Cardiac fibroblast (primary cell): ENCODE results near the gene DGKG.

Experiments
- DNase-seq, 2 donors: peaks; one replicate each; pipeline versions ENCODE4 v3.0.0 to v3.0.0-alpha.2; 2010; ENCODE audit warnings: low read depth in 2 of 2
- H3K4me3 ChIP-seq, 2 donors: replicated peaks in 1 of 2; 1 replicate in 1 of 2; 2 replicates in 1 of 2; pipeline ENCODE4 v1.5.1; 2011; ENCODE audit warnings: low read depth in 2 of 2, low read length in 2 of 2, mild to moderate bottlenecking in 2 of 2, moderate library complexity in 1 of 2
- TF ChIP-seq, protein P1 (sequence below): IDR thresholded peaks from one replicate; pipeline ENCODE4 v1.5.1; 2011; ENCODE audit warnings: low read depth, mild to moderate bottlenecking, low read length, inconsistent platforms

Gene DGKG

DNA sequence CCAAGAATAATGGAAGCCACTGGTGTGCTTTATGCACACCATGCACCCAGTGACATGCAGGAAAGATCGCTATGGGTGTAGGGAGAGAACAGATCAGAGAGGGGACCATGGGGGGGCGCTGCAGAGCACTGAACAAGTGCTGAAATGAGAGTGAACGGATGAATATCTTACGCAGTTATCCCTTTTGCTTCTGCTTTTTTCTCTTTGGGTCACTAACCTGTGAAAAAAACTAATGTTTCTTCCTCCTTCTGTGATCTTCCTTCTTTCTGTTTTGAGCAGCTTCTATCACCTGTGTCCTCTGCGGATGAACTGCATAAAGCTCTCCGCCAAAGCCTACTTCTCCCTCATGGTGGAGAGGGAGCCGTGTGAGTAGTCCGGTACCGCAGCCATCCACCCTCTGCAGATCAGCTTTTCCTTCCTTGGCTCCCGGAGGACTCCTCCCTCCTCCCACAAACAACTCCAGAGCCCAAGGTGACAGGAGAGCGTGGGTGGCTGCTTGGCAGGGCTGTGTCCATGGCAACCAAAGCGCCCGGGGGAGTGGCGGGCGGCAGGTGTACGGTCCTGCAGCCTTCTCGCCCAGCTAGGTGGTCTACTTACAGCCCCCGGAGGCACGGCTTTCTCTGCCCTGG, 106.2 kb downstream of the DGKG start:
- DNase-seq = no peak
- TF ChIP-seq, protein P1, sequence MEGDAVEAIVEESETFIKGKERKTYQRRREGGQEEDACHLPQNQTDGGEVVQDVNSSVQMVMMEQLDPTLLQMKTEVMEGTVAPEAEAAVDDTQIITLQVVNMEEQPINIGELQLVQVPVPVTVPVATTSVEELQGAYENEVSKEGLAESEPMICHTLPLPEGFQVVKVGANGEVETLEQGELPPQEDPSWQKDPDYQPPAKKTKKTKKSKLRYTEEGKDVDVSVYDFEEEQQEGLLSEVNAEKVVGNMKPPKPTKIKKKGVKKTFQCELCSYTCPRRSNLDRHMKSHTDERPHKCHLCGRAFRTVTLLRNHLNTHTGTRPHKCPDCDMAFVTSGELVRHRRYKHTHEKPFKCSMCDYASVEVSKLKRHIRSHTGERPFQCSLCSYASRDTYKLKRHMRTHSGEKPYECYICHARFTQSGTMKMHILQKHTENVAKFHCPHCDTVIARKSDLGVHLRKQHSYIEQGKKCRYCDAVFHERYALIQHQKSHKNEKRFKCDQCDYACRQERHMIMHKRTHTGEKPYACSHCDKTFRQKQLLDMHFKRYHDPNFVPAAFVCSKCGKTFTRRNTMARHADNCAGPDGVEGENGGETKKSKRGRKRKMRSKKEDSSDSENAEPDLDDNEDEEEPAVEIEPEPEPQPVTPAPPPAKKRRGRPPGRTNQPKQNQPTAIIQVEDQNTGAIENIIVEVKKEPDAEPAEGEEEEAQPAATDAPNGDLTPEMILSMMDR = no peak

DNA sequence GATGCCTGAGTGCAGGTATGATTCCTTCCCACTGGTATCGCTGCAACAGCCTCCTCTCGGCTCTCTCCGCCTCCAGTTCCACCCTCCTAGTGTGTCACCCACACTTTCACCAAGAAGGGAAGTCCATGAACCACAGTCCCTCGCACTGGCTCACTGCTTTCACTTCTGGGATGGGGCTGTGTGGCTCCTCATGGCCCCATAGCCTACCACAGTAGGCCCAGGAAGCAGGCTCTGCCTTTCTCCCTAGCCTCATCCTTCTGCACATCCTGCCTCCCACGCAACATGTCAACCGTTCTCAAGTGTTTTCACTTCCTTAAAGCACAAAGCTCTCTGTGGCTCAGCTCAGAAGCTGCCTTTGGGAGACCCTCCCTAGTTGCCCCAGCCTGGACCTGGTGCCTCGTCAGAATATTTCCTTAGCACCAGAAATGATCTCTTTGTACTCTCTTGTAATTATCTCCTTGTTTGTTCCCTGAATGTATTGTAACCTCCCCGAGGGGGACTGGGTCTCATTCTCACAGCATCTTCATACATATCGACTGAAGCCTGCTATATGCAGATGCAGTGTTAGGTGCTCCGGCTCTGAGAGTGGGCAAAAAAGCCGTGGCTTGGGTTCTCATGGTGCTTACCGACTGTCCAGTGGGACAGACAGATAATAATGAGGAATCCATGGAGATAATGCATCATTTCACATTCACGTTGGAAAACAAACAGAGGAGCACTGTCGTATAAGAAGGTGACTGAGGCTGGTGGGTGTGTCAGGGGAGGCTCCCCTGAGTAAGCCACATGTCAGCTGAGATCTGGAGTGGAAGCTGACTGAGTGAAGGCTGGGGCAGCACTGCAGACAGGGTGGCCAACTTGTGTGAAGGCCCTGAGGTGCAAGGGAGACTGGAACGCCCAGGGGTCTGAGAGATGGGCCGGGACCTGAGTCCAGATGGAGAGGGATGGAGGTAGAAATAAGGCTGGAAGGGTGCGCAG, 107.1 kb downstream of the DGKG start:
- TF ChIP-seq, protein P1 = no peak
- DNase-seq = peak in 1 of 2 donors; percentile 4
- H3K4me3 ChIP-seq = no peak overlapping the region

More for the DNA sequence above, 106.2 kb downstream of the DGKG start:
- no peak overlapping the region for H3K4me3 ChIP-seq

DNA sequence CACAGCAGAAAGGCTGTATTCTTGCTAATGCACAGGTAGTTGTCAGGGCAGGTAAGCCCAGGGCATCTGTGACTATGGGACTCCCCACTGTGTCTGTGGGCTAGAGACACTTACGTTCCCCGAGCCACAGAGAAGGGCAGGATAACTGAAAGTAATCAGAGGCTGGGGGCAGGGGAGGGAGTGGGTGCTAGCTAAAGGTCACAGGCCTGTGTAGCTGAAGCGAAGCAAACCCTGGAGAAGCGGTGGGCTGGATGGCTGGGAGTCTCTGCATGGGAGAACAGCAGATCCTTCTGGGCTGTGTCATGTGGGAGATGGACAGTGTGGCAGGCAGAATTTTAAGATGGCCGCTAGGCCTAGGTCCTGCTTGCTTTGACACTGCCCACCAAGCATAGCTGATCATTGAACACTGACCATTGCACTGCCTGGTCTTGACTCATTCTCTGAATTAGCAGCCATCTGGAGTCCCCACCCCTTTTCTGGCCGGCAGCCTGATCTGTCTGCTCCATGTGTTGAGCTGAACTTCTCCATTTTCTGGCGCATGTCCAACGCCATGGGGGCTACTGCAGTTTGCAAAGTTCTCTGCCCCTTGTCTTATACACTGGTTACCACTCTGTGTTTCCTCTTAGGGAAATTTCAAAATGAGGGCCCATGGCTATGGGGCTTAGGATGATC, 110.0 kb downstream of the DGKG start:
- TF ChIP-seq, protein P1 = no peak
- H3K4me3 ChIP-seq = no peak overlapping the region
- peak in 1 of 2 donors; percentile 13 for DNase-seq

- TF ChIP-seq, protein P1 = no peak
- DNase-seq = no peak
These were observed 113.2 kb downstream of the DGKG start for GRCh38 chr3:186248850-186249249.

GRCh38 chr3:186247821-186248814, 113.9 kb downstream of the DGKG start:
- H3K4me3 ChIP-seq = no peak overlapping the region
- DNase-seq = no peak
- TF ChIP-seq, protein P1 = no peak

More at GRCh38 chr3:186248850-186249249, 113.2 kb downstream of the DGKG start:
- no peak overlapping the region for H3K4me3 ChIP-seq

DNA sequence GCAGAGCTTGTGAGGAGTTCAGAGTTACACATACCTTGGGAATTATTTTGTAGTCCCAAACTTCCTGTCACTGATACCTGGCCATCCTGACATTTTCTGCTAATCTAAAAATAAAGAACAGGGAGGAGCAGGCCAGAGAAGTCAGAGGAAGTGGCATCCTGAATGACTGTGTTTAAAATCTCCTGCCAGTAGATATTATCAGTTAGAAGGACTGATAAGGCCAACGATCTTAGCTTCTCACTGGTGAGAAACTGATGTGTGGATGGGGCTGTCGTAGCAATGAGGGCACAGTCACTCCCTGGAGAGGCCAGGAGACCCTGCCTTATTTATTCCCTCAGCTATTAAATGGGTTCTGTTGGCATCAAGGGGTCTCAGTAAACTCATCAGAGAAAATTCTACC, 115.1 kb downstream of the DGKG start:
- DNase-seq = no peak
- no peak overlapping the region for H3K4me3 ChIP-seq
- TF ChIP-seq, protein P1 = no peak
